ENCODE measurements around the gene MYZAP.

GRCh38 chr15:57694279-57694678 is 102.6 kb downstream of the MYZAP start:
- TF ChIP-seq CTCF (IDR thresholded peaks at IDR 0.05): no peak
- no peak for TF ChIP-seq POLR2A (IDR thresholded peaks at IDR 0.05)
